ENCODE measurements around the gene CAMLG.

CAMLG gene

GRCh38 chr5:134741052-134741451 lies 2.7 kb downstream of the CAMLG start:
- Histone ChIP-seq H4K8ac (ENCODE audit: low read length) (no peak overlapping the region), H3K4ac (ENCODE audit: low read depth in 1 of 2, low read length in 2 of 2) (no peak overlapping the region), H3K18ac (ENCODE audit: low read depth in 1 of 2, low read length in 2 of 2) (no peak overlapping the region), H3K4me3 (ENCODE audit: insufficient read depth in 1 of 2, low read depth in 1 of 2, low read length in 2 of 2) (no peak overlapping the region), H3K14ac (ENCODE audit: low read length in 2 of 2) (no peak overlapping the region), H3K9ac (ENCODE audit: low read length) (no peak overlapping the region), H3K23ac (ENCODE audit: low read length in 2 of 2) (no peak overlapping the region), H4K91ac (ENCODE audit: low read length) (no peak overlapping the region), H2BK5ac (ENCODE audit: low read depth, low read length, poor library complexity, severe bottlenecking) (no peak overlapping the region), H2AK5ac (ENCODE audit: low read length, severe bottlenecking) (no peak overlapping the region), H2BK15ac (ENCODE audit: low read depth, poor library complexity, severe bottlenecking) (no peak overlapping the region), H3K4me1 (ENCODE audit: control insufficient read depth, insufficient read depth, low read depth, low read length) (peaks cover 3% of the 10 kb centered on the region), H2AFZ (ENCODE audit: low read depth, low read length) (no peak overlapping the region), H3K27me3 (ENCODE audit: control insufficient read depth in 1 of 2, insufficient read depth in 1 of 2, low read length in 2 of 2) (no peaks in the 10 kb centered on the region), H3K36me3 (ENCODE audit: control insufficient read depth in 1 of 2, insufficient read depth in 2 of 2, low read depth in 1 of 2, low read length in 2 of 2) (peaks cover 4 to 28% of the 10 kb centered on the region in 2 experiments), H3K4me2 (ENCODE audit: low read length, poor library complexity, severe bottlenecking) (no peak overlapping the region), H2BK12ac (ENCODE audit: low read length in 2 of 2) (no peak overlapping the region), H3K9me3 (ENCODE audit: control insufficient read depth, low read length) (no peaks in the 10 kb centered on the region), H3K79me1 (replicated peaks; ENCODE audit: low read length, poor library complexity, severe bottlenecking) (peaks cover 15% of the 10 kb centered on the region), H3K27ac (ENCODE audit: low read length, poor library complexity, severe bottlenecking) (no peak overlapping the region), H2BK120ac (ENCODE audit: low read depth, low read length) (no peak overlapping the region)
- DNase-seq = no peak
- 95% methylated on average over 11 of the region's 11 CpGs for WGBS

GRCh38 chr5:134742134-134742533 lies 3.8 kb downstream of the CAMLG start:
- Histone ChIP-seq H2AFZ (ENCODE audit: low read depth, low read length) (no peak overlapping the region), H3K36me3 (ENCODE audit: control insufficient read depth in 1 of 2, insufficient read depth in 2 of 2, low read depth in 1 of 2, low read length in 2 of 2) (peaks cover 4 to 31% of the 10 kb centered on the region in 2 experiments), H4K91ac (ENCODE audit: low read length) (no peak overlapping the region), H3K23ac (ENCODE audit: low read length in 2 of 2) (no peak overlapping the region), H3K14ac (ENCODE audit: low read length in 2 of 2) (no peak overlapping the region), H2AK5ac (ENCODE audit: low read length, severe bottlenecking) (no peak overlapping the region), H3K9ac (ENCODE audit: low read length) (no peak overlapping the region), H2BK12ac (ENCODE audit: low read length in 2 of 2) (no peak overlapping the region), H3K27ac (ENCODE audit: low read length, poor library complexity, severe bottlenecking) (no peak overlapping the region), H3K4me1 (ENCODE audit: control insufficient read depth, insufficient read depth, low read depth, low read length) (peaks cover 3% of the 10 kb centered on the region), H3K4ac (ENCODE audit: low read depth in 1 of 2, low read length in 2 of 2) (no peak overlapping the region), H2BK120ac (ENCODE audit: low read depth, low read length) (no peak overlapping the region), H2BK5ac (ENCODE audit: low read depth, low read length, poor library complexity, severe bottlenecking) (no peak overlapping the region), H3K79me1 (replicated peaks; ENCODE audit: low read length, poor library complexity, severe bottlenecking) (peaks cover 19% of the 10 kb centered on the region), H3K4me3 (ENCODE audit: insufficient read depth in 1 of 2, low read depth in 1 of 2, low read length in 2 of 2) (no peak overlapping the region), H4K8ac (ENCODE audit: low read length) (no peak overlapping the region), H2BK15ac (ENCODE audit: low read depth, poor library complexity, severe bottlenecking) (no peak overlapping the region), H3K9me3 (ENCODE audit: control insufficient read depth, low read length) (no peaks in the 10 kb centered on the region), H3K4me2 (ENCODE audit: low read length, poor library complexity, severe bottlenecking) (no peak overlapping the region), H3K18ac (ENCODE audit: low read depth in 1 of 2, low read length in 2 of 2) (no peak overlapping the region), H3K27me3 (ENCODE audit: control insufficient read depth in 1 of 2, insufficient read depth in 1 of 2, low read length in 2 of 2) (no peaks in the 10 kb centered on the region)
- no peak for DNase-seq
- no CpG with 5 or more reads among the region's 2 CpGs for WGBS

GRCh38 chr5:134749415-134749814 lies 11.1 kb downstream of the CAMLG start:
- H3K79me1 ChIP-seq (replicated peaks; ENCODE audit: low read length, poor library complexity, severe bottlenecking) = peaks cover 8% of the 10 kb centered on the region
- no peak overlapping the region for H3K27ac ChIP-seq (ENCODE audit: low read length, poor library complexity, severe bottlenecking)
- no peaks in the 10 kb centered on the region for H3K9me3 ChIP-seq (ENCODE audit: control insufficient read depth, low read length)
- peaks cover 5 to 41% of the 10 kb centered on the region in 2 experiments for H3K36me3 ChIP-seq (ENCODE audit: control insufficient read depth in 1 of 2, insufficient read depth in 2 of 2, low read depth in 1 of 2, low read length in 2 of 2)
- no peak overlapping the region for H3K4me2 ChIP-seq (ENCODE audit: low read length, poor library complexity, severe bottlenecking)
- no peak overlapping the region for H3K4me3 ChIP-seq (ENCODE audit: insufficient read depth in 1 of 2, low read depth in 1 of 2, low read length in 2 of 2)
- no peak overlapping the region for H3K9ac ChIP-seq (ENCODE audit: low read length)
- no peak overlapping the region for H3K18ac ChIP-seq (ENCODE audit: low read depth in 1 of 2, low read length in 2 of 2)
- H2BK12ac ChIP-seq (ENCODE audit: low read length in 2 of 2) = no peak overlapping the region
- H3K27me3 ChIP-seq (ENCODE audit: control insufficient read depth in 1 of 2, insufficient read depth in 1 of 2, low read length in 2 of 2) = no peaks in the 10 kb centered on the region
- H2BK5ac ChIP-seq (ENCODE audit: low read depth, low read length, poor library complexity, severe bottlenecking) = no peak overlapping the region
- H3K4ac ChIP-seq (ENCODE audit: low read depth in 1 of 2, low read length in 2 of 2) = no peak overlapping the region
- H2BK15ac ChIP-seq (ENCODE audit: low read depth, poor library complexity, severe bottlenecking) = no peak overlapping the region
- H4K91ac ChIP-seq (ENCODE audit: low read length) = no peak overlapping the region
- no peak overlapping the region for H3K23ac ChIP-seq (ENCODE audit: low read length in 2 of 2)
- H3K14ac ChIP-seq (ENCODE audit: low read length in 2 of 2) = no peak overlapping the region
- H3K4me1 ChIP-seq (ENCODE audit: control insufficient read depth, insufficient read depth, low read depth, low read length) = no peaks in the 10 kb centered on the region
- H2AK5ac ChIP-seq (ENCODE audit: low read length, severe bottlenecking) = no peak overlapping the region
- 100% methylated on average over 3 of the region's 3 CpGs for WGBS
- peak overlapping the region; percentile 39 for H2AFZ ChIP-seq (ENCODE audit: low read depth, low read length)
- no peak for DNase-seq
- H4K8ac ChIP-seq (ENCODE audit: low read length) = no peak overlapping the region
- no peak overlapping the region for H2BK120ac ChIP-seq (ENCODE audit: low read depth, low read length)

- Histone ChIP-seq H2BK15ac (ENCODE audit: low read depth, poor library complexity, severe bottlenecking) (no peak overlapping the region), H3K79me1 (replicated peaks; ENCODE audit: low read length, poor library complexity, severe bottlenecking) (no peaks in the 10 kb centered on the region), H3K4me3 (ENCODE audit: insufficient read depth in 1 of 2, low read depth in 1 of 2, low read length in 2 of 2) (peak overlapping the region; percentile 55 to 98), H3K4ac (ENCODE audit: low read depth in 1 of 2, low read length in 2 of 2) (no peak overlapping the region), H2AFZ (ENCODE audit: low read depth, low read length) (peak overlapping the region; percentile 43), H3K9ac (ENCODE audit: low read length) (peak overlapping the region; percentile 96), H3K23ac (ENCODE audit: low read length in 2 of 2) (no peak overlapping the region), H2BK5ac (ENCODE audit: low read depth, low read length, poor library complexity, severe bottlenecking) (no peak overlapping the region), H3K4me2 (ENCODE audit: low read length, poor library complexity, severe bottlenecking) (peak overlapping the region; percentile 48), H3K14ac (ENCODE audit: low read length in 2 of 2) (no peak overlapping the region), H2BK120ac (ENCODE audit: low read depth, low read length) (no peak overlapping the region), H3K27ac (ENCODE audit: low read length, poor library complexity, severe bottlenecking) (no peak overlapping the region), H3K9me3 (ENCODE audit: control insufficient read depth, low read length) (no peaks in the 10 kb centered on the region), H4K91ac (ENCODE audit: low read length) (no peak overlapping the region), H3K36me3 (ENCODE audit: control insufficient read depth in 1 of 2, insufficient read depth in 2 of 2, low read depth in 1 of 2, low read length in 2 of 2) (peaks cover 1 to 7% of the 10 kb centered on the region in 2 experiments), H2AK5ac (ENCODE audit: low read length, severe bottlenecking) (no peak overlapping the region), H3K4me1 (ENCODE audit: control insufficient read depth, insufficient read depth, low read depth, low read length) (peaks cover 4% of the 10 kb centered on the region), H3K18ac (ENCODE audit: low read depth in 1 of 2, low read length in 2 of 2) (peak overlapping the region in 1 of 2 experiments; percentile 31), H4K8ac (ENCODE audit: low read length) (peak overlapping the region; percentile 84), H2BK12ac (ENCODE audit: low read length in 2 of 2) (no peak overlapping the region), H3K27me3 (ENCODE audit: control insufficient read depth in 1 of 2, insufficient read depth in 1 of 2, low read length in 2 of 2) (no peaks in the 10 kb centered on the region)
- WGBS = 34% methylated on average over 9 of the region's 9 CpGs
- no peak for DNase-seq
Measured at GRCh38 chr5:134758176-134758503, 19.8 kb downstream of the CAMLG start.

Measured in mesenchymal stem cell (in vitro differentiated cells and primary cell).